Metanephros (tissue), 2 donors: ENCODE measurements around the gene MAP2. TPM values are rescaled to one million over a fixed set of nuclear protein-coding genes. Genes with fewer than 3 reads are reported as not detected.

ENCODE experiments used
- small RNA-seq: library from RNA; depleted of rRNA; stranded (forward); fragments of <200 nt; gene quantifications from one replicate; pipeline ENCODE3, GENCODE V24; 2014; ENCODE audit warnings: low replicate concordance
- total RNA-seq: library from RNA; depleted of rRNA; stranded (reverse); fragments of >200 nt; gene quantifications from one replicate; pipeline ENCODE4 v1.2.3, GENCODE V29; 2014

MAP2 gene
- total RNA-seq: 14.7 TPM

GRCh38 chr2:209423562-209424198 lies at the start of gene MAP2:
Gene MAP2 (plus strand): TSS chr2:209424047. CDS start chr2:209653171, 229,124 bp downstream.

GRCh38 chr2:209771474-209772289 lies 347.8 kb downstream of the MAP2 start, which contains the start of gene UNC80:
Gene UNC80 (plus strand): TSS chr2:209771832. CDS start chr2:209772073, 241 bp downstream.

Small RNA genes within 50 kb of the gene (small RNA-seq; reads per million reads assigned to genes)
- gene RNA5SP118: not detected
